GM12865 (cell line): ENCODE results near the gene GPX4.

Experiments
- DNase-seq: peaks from one replicate; pipeline ENCODE4 v3.0.0; 2010; ENCODE audit warnings: low read depth
- H3K4me3 ChIP-seq: 2 replicates; pipeline ENCODE4 v1.5.1; 2011; ENCODE audit warnings: mild to moderate bottlenecking, low read depth, low read length, control low read depth
- TF ChIP-seq, protein P1 (sequence below): IDR thresholded peaks from 2 replicates; pipeline ENCODE4 v1.5.1; 2011; ENCODE audit warnings: low read length, control low read depth, low read depth, inconsistent platforms; ENCODE audit not compliant: insufficient read depth; ENCODE audit errors: missing control alignments

GPX4 gene

DNA sequence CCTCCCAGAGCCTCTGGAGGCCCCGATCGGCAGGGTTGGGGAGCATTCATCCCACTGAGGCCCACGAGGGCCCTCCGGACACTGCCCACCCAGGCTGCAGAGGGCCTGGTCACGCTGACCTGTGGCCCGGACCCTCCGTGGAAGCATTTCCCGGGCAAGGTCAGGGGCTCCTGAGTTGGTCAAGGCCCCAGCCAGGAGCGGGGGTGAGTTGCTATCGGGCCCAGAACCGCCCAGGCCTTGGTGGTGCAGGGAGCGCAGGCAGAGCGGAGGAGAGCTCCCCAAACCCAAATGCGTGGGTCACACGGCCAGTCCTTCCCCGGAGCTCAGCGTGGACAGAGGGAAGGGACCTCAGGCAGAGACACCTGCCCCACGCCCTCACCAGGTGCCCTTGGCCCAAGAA lies 25.7 kb downstream of the GPX4 start:
- TF ChIP-seq, protein P1, sequence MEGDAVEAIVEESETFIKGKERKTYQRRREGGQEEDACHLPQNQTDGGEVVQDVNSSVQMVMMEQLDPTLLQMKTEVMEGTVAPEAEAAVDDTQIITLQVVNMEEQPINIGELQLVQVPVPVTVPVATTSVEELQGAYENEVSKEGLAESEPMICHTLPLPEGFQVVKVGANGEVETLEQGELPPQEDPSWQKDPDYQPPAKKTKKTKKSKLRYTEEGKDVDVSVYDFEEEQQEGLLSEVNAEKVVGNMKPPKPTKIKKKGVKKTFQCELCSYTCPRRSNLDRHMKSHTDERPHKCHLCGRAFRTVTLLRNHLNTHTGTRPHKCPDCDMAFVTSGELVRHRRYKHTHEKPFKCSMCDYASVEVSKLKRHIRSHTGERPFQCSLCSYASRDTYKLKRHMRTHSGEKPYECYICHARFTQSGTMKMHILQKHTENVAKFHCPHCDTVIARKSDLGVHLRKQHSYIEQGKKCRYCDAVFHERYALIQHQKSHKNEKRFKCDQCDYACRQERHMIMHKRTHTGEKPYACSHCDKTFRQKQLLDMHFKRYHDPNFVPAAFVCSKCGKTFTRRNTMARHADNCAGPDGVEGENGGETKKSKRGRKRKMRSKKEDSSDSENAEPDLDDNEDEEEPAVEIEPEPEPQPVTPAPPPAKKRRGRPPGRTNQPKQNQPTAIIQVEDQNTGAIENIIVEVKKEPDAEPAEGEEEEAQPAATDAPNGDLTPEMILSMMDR, result no peak
- DNase-seq, result no peak
- H3K4me3 ChIP-seq, result no peak overlapping the region

DNA sequence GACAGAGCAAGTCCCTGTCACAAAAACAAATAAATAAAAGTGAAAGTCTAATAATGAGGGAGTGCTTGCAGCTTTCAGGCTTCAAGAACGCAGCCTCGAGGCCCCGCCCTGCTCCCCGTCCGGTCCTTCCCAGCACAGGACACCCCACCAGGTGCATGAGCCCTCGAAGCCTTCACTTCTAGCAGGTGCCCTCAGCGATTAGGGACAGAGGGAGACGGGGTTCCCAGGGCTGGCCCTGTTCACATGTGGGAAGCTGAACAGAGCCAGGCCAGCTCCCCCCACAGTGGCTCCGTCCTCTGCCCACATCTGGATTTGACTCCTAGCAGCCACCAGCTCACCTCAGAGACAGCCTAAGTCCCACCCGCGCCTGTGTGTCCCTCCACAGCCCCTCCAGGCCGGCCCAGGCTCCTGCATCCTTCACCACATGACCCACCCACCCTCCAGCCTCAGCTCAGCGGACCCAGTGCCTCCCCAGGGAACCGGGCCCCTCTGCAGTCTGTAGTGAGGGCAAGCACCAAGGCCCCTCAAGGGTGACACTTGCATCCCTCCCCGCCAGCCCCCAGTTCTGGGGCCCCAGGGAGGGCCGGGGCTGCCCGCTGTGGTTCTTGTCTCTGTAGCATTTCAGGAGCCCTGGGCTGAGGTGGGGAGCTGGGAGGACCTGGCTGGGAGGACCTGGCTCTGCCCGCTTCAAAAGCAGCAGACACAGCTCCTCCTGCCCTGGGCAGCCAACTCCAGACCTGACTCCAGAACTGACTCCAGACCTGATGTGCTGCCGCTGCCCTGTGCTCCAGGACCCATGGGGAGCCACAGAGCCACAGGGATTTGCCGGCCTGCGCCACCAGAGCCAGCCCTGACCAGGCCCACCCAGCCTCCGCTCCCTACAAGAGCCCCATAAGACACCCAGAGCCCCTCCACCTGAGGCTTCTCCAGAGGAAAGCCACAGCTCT lies 27.2 kb downstream of the GPX4 start:
- peak; percentile 72 for DNase-seq
- peak overlapping the region; percentile 95 for H3K4me3 ChIP-seq
- TF ChIP-seq, protein P1, result no peak

DNA sequence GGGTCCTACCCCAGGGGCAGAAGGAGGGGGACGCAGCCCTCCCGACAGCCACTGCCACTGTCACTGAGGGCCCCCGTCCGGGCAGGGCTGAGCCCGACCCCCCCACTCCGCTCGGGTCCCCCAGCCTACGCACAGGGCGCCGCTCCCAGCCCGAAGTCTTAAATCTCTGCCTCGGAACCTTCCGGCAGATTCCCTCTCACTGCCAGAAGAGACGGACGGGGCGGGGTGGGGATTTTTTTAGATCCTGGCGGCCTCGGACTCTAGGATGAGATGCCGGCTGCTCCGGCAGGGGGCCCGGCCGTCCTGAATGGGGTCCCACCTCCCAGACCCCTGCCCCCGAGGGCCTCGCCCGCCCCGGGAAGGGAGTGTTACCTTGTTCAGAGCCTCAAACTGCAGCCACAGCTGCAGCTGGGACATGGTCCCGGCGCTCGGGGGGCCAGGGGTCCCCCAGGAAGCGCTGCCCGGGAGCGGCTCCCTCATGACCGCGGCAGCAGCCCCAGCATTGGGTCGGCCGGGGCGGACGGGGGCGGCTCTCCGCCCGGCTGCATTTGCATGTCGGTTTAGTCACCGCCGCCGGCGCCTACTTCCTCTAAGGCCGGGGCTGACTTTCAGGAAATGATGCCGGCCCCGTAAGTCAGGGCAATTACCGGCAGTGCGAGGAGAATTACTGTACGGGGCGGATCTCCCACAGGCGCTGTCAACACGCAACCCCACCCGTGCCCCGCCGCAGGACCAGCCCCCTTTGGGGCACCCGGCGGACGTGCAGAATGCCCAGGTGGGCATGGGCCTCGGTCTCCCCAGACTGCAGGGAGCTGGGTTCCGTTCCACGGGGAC lies 28.1 kb downstream of the GPX4 start:
- H3K4me3 ChIP-seq, result peak overlapping the region; percentile 95
- DNase-seq, result peak; percentile 93
- TF ChIP-seq, protein P1, result no peak

DNA sequence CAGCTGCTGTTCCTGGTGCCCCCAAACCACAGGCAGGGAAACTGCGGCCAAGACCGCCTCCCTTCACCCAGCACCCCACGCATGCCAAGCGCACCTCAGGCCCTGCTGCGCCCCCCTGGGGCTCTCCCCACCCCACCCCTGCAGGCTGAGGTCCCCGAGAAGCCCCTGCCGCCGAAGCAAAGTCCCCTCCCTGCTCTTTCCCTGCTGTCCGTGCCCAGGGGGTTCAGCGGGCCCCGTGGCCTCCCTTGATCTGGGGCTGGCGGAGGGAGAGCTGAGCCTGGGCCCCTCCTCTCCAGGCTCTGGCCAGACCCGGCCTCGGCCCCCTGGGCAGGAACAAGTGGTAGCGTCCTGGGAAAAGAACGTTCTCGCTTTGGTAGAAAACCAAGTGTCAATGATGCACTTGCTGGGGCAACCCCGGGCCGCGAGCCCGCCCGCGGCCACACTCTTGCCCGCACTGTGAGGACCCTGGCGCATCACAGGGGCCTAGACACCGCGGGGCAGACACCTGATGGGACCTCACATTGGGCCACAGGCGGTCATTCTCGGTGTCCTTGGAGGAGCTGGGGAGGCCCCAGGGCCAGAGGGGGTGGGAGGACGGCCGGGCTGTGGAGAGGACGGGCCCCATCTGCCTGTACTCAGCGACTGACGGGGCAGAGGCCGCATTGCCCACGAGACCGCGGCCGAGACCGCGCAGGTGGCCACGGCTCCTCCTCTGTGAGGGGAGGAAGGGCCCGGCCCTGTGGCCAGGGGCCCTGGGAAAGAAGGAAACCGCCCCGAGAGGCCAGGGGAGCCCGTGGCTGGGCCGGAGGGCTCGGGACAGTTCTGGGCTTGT lies 29.0 kb downstream of the GPX4 start:
- TF ChIP-seq, protein P1, result no peak
- DNase-seq, result no peak
- peak overlapping the region; percentile 95 for H3K4me3 ChIP-seq

DNA sequence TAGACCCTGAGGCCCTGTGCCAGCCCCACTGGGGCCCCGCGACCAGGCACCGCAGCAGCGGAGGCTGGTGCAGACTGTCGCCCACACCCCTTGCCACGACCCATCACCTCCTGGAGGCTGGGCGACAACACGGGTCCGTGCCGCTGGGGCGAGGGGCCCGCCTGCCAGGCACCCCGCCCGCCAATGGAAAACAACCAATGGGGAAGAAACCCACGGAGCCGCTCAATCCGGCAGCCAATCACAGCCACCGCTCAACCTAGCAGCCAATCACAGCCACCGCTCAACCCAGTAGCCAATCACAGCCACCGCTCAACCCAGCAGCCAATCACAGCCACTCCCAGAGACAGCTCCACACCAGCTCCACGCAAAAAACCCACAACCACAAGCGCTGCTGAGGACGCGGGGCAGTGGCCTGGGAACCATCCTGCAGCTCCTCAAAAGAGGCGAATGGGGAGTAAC lies 29.7 kb downstream of the GPX4 start:
- TF ChIP-seq, protein P1, result no peak
- peak overlapping the region; percentile 95 for H3K4me3 ChIP-seq
- peak; percentile 91 for DNase-seq

DNA sequence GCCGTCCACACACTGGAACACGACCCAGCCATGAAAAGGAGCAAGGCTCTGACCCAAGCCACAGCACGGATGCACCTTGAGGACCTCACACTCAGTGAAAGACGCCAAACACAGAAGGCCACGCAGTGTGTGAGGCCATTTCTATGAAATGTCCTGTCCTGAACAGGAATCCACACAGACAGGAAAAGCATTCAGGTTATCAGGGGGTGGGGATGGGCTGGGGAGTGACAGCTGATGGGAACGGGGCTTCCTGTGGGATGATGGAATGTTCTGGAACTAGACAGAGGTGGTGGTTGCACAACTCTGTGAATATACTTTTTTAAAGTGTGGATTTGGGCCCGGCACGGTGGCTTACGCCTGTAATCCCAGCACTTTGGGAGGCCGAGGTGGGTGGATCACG lies 30.6 kb downstream of the GPX4 start:
- H3K4me3 ChIP-seq, result no peak overlapping the region
- no peak for DNase-seq
- TF ChIP-seq, protein P1, result no peak
